Testis (tissue), 3 donors: ENCODE data around the gene ARHGEF2. TPM values are rescaled to one million over a fixed set of nuclear protein-coding genes. Genes with fewer than 3 reads are reported as not detected.

ENCODE experiments used
- DNase-seq: peaks from one replicate; pipeline ENCODE4 v3.0.0-alpha.2; 2019
- H3K27ac ChIP-seq, 2 donors: fragments of 200-600 bp; sonication (generic); one replicate each; pipeline ENCODE4 v1.5.1; 2019
- H3K27me3 ChIP-seq: fragments of 200-600 bp; sonication (generic); one replicate; pipeline ENCODE4 v1.5.1; 2019
- H3K36me3 ChIP-seq: fragments of 200-600 bp; sonication (generic); one replicate; pipeline ENCODE4 v1.5.1; 2017; ENCODE audit warnings: low read depth; ENCODE audit errors: missing control alignments
- H3K4me1 ChIP-seq: fragments of 200-600 bp; sonication (generic); one replicate; pipeline ENCODE4 v1.5.1; 2019
- H3K4me3 ChIP-seq, 2 donors: fragments of 200-600 bp; sonication (generic); one replicate each; pipeline ENCODE4 v1.5.1; 2017 to 2019
- H3K9me3 ChIP-seq: fragments of 200-600 bp; sonication (generic); one replicate; pipeline ENCODE4 v1.5.1; 2017
- POLR2A ChIP-seq: fragments of 450-650 bp; IDR thresholded peaks from one replicate; pipeline ENCODE4 v1.6.1; 2017; ENCODE audit warnings: antibody characterized with exemption, mild to moderate bottlenecking, moderate library complexity
- WGBS, 2 donors: methylation state at CpG; one replicate each; pipeline ENCODE4 v1.1.5; 2018; 5-methylcytosine and 5-hydroxymethylcytosine counted together
- intact Hi-C: fragments of 100-400 bp; cut with DNase I; formaldehyde crosslinking; loops from one replicate; pipeline ENCODE4 v1.15.1; 2023; ENCODE audit warnings: low total_unique reads
- polyA plus RNA-seq: library from polyadenylated mRNA; stranded (reverse); fragments of 350-450 nt; fragmentation: Illumina TruSeq; extraction: RNeasy Lipid Tissue Mini Kit (QIAGEN cat#74804); gene quantifications from one replicate; pipeline ENCODE4 v1.2.3, GENCODE V29; 2014; ENCODE audit warnings: low read depth, low replicate concordance; ENCODE audit not compliant: insufficient read depth
- total RNA-seq, 2 donors: library from RNA; depleted of rRNA; stranded (reverse); fragments of >200 nt; gene quantifications; one replicate each; pipeline ENCODE4 v1.2.3, GENCODE V29; 2016
- TF ChIP-seq, protein P1 (sequence below), 3 experiments: fragments of 450-650 bp in 2 of 3; fragments of 200-600 bp in 1 of 3; sonication (generic) in 1 of 3; IDR thresholded peaks; one replicate each; pipeline ENCODE4 v1.5.1; 2016 to 2019; ENCODE audit warnings: antibody characterized with exemption in 3 of 3, mild to moderate bottlenecking in 2 of 3, moderate library complexity in 1 of 3

ARHGEF2 gene
- total and polyA plus RNA-seq, 3 donors from 2014 or later, result 56.6 to 124 (median 88.8) TPM

DNA sequence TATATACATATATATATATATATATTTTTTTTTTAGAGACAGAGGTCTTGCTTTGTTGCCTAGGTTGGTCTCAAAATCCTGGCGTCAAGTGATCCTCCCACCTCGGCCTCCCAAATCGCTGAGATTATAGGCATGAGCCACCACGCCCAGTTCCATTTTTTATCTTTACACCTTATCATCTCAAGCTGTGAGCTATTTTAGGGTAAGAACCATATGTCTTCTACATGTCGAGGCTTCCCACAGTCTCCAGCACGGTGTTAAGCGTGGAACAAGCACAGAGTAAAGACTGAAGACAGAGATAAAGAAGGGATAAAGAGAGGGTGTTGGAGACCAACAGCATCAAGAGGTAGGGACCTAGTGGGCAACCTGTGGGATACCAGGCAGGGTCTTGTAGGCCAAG is 14.2 kb downstream of the ARHGEF2 start:
- TF ChIP-seq, protein P1, sequence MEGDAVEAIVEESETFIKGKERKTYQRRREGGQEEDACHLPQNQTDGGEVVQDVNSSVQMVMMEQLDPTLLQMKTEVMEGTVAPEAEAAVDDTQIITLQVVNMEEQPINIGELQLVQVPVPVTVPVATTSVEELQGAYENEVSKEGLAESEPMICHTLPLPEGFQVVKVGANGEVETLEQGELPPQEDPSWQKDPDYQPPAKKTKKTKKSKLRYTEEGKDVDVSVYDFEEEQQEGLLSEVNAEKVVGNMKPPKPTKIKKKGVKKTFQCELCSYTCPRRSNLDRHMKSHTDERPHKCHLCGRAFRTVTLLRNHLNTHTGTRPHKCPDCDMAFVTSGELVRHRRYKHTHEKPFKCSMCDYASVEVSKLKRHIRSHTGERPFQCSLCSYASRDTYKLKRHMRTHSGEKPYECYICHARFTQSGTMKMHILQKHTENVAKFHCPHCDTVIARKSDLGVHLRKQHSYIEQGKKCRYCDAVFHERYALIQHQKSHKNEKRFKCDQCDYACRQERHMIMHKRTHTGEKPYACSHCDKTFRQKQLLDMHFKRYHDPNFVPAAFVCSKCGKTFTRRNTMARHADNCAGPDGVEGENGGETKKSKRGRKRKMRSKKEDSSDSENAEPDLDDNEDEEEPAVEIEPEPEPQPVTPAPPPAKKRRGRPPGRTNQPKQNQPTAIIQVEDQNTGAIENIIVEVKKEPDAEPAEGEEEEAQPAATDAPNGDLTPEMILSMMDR (IDR thresholded peaks at IDR 0.05), result no peak
- TF ChIP-seq POLR2A, result no peak
- Histone ChIP-seq H3K4me1 (peaks cover 19% of the 10 kb centered on the region), H3K4me3 (no peak overlapping the region), H3K27ac (no peak overlapping the region), H3K27me3 (no peaks in the 10 kb centered on the region), H3K9me3 (no peaks in the 10 kb centered on the region), H3K36me3 (no peaks in the 10 kb centered on the region)
- DNase-seq, result no peak
- intact Hi-C loops, result no loop called here
- 87 to 88% methylated on average over 7 of the region's 7 CpGs for WGBS, 2 donors

DNA sequence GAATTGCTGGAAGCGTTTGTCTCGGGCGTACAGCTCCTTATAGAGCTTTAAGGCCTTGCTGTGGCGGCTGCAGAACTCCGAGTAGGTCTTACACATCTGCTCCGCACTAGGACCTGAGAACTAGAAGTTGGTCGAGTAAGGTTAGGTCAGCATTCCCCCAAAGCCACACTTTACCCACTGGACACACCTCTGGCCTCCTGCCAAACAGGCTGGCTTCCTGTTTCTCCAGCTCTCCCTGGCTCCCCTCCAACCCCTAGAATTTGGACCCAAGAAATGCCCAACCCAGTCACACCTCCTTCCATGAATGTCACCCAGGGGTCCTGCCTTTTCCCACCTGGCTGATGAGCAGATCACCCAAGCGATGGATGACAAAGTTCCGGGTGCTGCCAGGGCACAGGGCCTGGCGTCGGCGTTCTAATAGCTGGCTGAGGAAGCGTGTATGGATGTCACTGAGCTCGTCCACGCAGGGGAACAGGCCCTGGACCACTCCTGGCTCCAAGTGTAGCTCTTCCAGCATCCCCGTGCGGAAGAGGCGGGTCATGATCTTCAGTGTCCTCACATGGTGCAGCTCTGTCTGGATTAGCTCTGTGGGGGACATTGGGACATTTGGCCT is 15.6 kb downstream of the ARHGEF2 start:
- no peak overlapping the region for H3K4me3 ChIP-seq
- WGBS, 2 donors, result 82 to 92% methylated on average over 18 of the region's 18 CpGs
- DNase-seq, result no peak
- H3K9me3 ChIP-seq, result no peaks in the 10 kb centered on the region
- H3K27ac ChIP-seq, result no peak overlapping the region
- H3K36me3 ChIP-seq, result no peaks in the 10 kb centered on the region
- no peaks in the 10 kb centered on the region for H3K27me3 ChIP-seq
- intact Hi-C loops, result no loop called here
- H3K4me1 ChIP-seq, result peaks cover 16% of the 10 kb centered on the region
- TF ChIP-seq, protein P1 (IDR thresholded peaks at IDR 0.05), result no peak
- TF ChIP-seq POLR2A, result no peak

DNA sequence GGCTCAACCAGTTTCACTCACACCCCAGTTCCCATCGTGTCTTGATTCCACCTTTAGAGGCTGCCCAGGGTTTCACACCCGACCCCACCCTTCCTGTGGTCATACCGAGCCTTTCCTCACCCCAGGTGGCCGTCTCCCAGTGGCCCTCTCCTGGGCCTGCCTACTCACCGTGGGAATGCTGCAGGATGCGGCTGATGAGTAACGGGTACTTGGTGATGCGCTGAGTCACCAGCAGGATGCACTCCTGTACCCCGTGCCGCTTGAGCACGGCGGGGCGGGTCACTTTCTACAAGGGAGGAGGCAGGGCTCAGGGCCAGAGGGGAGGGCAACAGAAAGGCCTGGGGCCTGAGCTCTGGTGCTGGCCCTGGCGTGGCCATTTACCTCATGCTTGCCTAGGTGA is 16.4 kb downstream of the ARHGEF2 start:
- Histone ChIP-seq H3K4me3 (no peak overlapping the region), H3K36me3 (no peaks in the 10 kb centered on the region), H3K9me3 (no peaks in the 10 kb centered on the region), H3K4me1 (peaks cover 12% of the 10 kb centered on the region), H3K27me3 (no peaks in the 10 kb centered on the region), H3K27ac (no peak overlapping the region)
- intact Hi-C loops, result no loop called here
- TF ChIP-seq POLR2A, result no peak
- TF ChIP-seq, protein P1 (IDR thresholded peaks at IDR 0.05), result no peak
- no peak for DNase-seq
- WGBS, 2 donors, result 76 to 80% methylated on average over 5 to 14 of the region's 14 CpGs

- intact Hi-C loops, result no loop called here
- H3K4me1 ChIP-seq, result peaks cover 12% of the 10 kb centered on the region
- H3K27ac ChIP-seq, result peak overlapping the region in 1 of 2 donors; percentile 33
- H3K27me3 ChIP-seq, result no peaks in the 10 kb centered on the region
- DNase-seq, result no peak
- H3K36me3 ChIP-seq, result no peaks in the 10 kb centered on the region
- no peaks in the 10 kb centered on the region for H3K9me3 ChIP-seq
- H3K4me3 ChIP-seq, result no peak overlapping the region
- TF ChIP-seq, protein P1 (IDR thresholded peaks at IDR 0.05), result no peak
- no peak for TF ChIP-seq POLR2A
- WGBS, 2 donors, result 67 to 68% methylated on average over 3 of the region's 3 CpGs
These were observed 18.1 kb downstream of the ARHGEF2 start for GRCh38 chr1:155960081-155960745.
